Neural progenitor cell (in vitro differentiated cells): ENCODE measurements around the gene POLK. TPM values are rescaled to one million over a fixed set of nuclear protein-coding genes. Genes with fewer than 3 reads are reported as not detected.

Experiments used
- DNase-seq: peaks from one replicate; pipeline ENCODE4 v3.0.0-alpha.2; 2016; ENCODE audit warnings: low spot score
- H2AFZ ChIP-seq: fragments of 200-600 bp; sonication (generic); replicated peaks from 2 replicates; pipeline ENCODE4 v1.6.1; 2016; ENCODE audit warnings: antibody characterized with exemption
- H3F3A ChIP-seq: fragments of 200-600 bp; sonication (generic); 2 replicates; pipeline ENCODE4 v1.6.1; 2016; ENCODE audit warnings: antibody characterized with exemption, low read depth
- H3K27ac ChIP-seq: fragments of 200-600 bp; sonication (generic); 2 replicates; pipeline ENCODE4 v1.5.1; 2016; ENCODE audit warnings: mild to moderate bottlenecking
- H3K27me3 ChIP-seq: fragments of 200-600 bp; sonication (generic); 2 replicates; pipeline ENCODE4 v1.6.1; 2016; ENCODE audit warnings: mild to moderate bottlenecking, moderate library complexity
- H3K36me3 ChIP-seq: fragments of 200-600 bp; sonication (generic); 2 replicates; pipeline ENCODE4 v1.5.1; 2016
- H3K4me1 ChIP-seq: fragments of 200-600 bp; sonication (generic); 2 replicates; pipeline ENCODE4 v1.6.1; 2016; ENCODE audit warnings: mixed run types
- H3K4me2 ChIP-seq: fragments of 200-600 bp; sonication (generic); 2 replicates; pipeline ENCODE4 v1.6.1; 2016
- H3K4me3 ChIP-seq: fragments of 200-600 bp; sonication (generic); 2 replicates; pipeline ENCODE4 v1.5.1; 2016
- H3K79me2 ChIP-seq: fragments of 200-600 bp; sonication (generic); 2 replicates; pipeline ENCODE4 v1.6.1; 2016; ENCODE audit warnings: low read depth
- H3K9ac ChIP-seq: fragments of 200-600 bp; sonication (generic); 2 replicates; pipeline ENCODE4 v1.6.1; 2016
- H3K9me3 ChIP-seq: fragments of 200-600 bp; sonication (generic); 2 replicates; pipeline ENCODE4 v1.5.1; 2016; ENCODE audit warnings: low read depth
- H4K20me1 ChIP-seq: fragments of 200-600 bp; sonication (generic); 2 replicates; pipeline ENCODE4 v1.6.1; 2016; ENCODE audit warnings: low read depth
- H3K27ac Mint-ChIP-seq: 3 replicates; pipeline ENCODE4 v1.8.0; 2021; ENCODE audit warnings: mixed read lengths
- H3K27me3 Mint-ChIP-seq: 2 replicates; pipeline ENCODE4 v1.8.0; 2022; ENCODE audit warnings: low read depth, mild to moderate bottlenecking, inconsistent platforms, moderate library complexity, mixed read lengths; ENCODE audit not compliant: insufficient read depth
- H3K36me3 Mint-ChIP-seq: 3 replicates; pipeline ENCODE4 v1.8.0; 2021; ENCODE audit warnings: mixed read lengths
- H3K4me1 Mint-ChIP-seq: 3 replicates; pipeline ENCODE4 v1.8.0; 2021; ENCODE audit warnings: mixed read lengths
- H3K4me3 Mint-ChIP-seq: 3 replicates; pipeline ENCODE4 v1.8.0; 2021; ENCODE audit warnings: mild to moderate bottlenecking, moderate library complexity, mixed read lengths
- H3K9me3 Mint-ChIP-seq: 3 replicates; pipeline ENCODE4 v1.8.0; 2020; ENCODE audit warnings: mixed read lengths
- EZH2 ChIP-seq: fragments of 200-600 bp; sonication (generic); IDR thresholded peaks from 2 replicates; pipeline ENCODE4 v1.6.1; 2017; ENCODE audit warnings: antibody characterized with exemption, mild to moderate bottlenecking, moderate library complexity
- EZH2phosphoT487 ChIP-seq: fragments of 200-600 bp; sonication (generic); IDR thresholded peaks from 2 replicates; pipeline ENCODE4 v1.6.1; 2017; ENCODE audit warnings: antibody characterized with exemption
- total RNA-seq: library from RNA; depleted of rRNA; stranded (reverse); fragments of >200 nt; gene quantifications from 2 replicates; pipeline ENCODE4 v1.2.3, GENCODE V29; 2015; ENCODE audit warnings: low replicate concordance
- TF ChIP-seq, protein P1 (sequence below): fragments of 200-600 bp; sonication (generic); IDR thresholded peaks from 2 replicates; pipeline ENCODE4 v1.5.1; 2017; ENCODE audit warnings: antibody characterized with exemption, mild to moderate bottlenecking

POLK gene
- total RNA-seq, 1 donor from 2014 or later, result 30.9 TPM

DNA sequence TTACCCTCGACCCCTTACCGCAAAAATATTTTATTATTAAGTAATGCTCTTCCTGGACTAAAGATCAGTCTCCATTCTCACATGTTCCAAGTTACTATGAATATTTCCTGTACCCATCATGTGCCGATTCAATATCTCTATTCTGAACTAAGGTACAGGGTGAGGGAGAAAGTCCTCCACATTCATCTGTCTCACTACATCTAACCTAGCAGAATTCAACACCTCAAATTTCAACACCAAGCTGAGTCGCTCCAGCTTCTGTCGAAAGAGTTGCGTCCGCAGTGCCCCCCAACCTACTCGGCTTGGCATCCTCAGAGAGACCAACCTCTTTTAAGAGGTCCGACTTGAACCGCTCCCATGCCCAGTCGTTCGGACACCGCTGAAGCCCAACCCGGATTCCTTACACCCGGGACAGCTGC lies 1.3 kb upstream of the POLK start:
- Histone ChIP-seq H3K4me2 (peak overlapping the region; percentile 86), H2AFZ (peak overlapping the region; percentile 87), H3K9me3 (no peaks in the 10 kb centered on the region), H3K4me3 (peak overlapping the region; percentile 96), H3K4me1 (peaks cover 15% of the 10 kb centered on the region), H4K20me1 (peaks cover 13% of the 10 kb centered on the region), H3K36me3 (no peaks in the 10 kb centered on the region), H3K27ac (no peak overlapping the region), H3K27me3 (no peaks in the 10 kb centered on the region), H3K79me2 (peaks cover 78% of the 10 kb centered on the region), H3K9ac (peak overlapping the region; percentile 74), H3F3A (peaks cover 3% of the 10 kb centered on the region)
- peak overlapping the region; percentile 99 for H3K4me3 Mint-ChIP-seq
- TF ChIP-seq, protein P1, sequence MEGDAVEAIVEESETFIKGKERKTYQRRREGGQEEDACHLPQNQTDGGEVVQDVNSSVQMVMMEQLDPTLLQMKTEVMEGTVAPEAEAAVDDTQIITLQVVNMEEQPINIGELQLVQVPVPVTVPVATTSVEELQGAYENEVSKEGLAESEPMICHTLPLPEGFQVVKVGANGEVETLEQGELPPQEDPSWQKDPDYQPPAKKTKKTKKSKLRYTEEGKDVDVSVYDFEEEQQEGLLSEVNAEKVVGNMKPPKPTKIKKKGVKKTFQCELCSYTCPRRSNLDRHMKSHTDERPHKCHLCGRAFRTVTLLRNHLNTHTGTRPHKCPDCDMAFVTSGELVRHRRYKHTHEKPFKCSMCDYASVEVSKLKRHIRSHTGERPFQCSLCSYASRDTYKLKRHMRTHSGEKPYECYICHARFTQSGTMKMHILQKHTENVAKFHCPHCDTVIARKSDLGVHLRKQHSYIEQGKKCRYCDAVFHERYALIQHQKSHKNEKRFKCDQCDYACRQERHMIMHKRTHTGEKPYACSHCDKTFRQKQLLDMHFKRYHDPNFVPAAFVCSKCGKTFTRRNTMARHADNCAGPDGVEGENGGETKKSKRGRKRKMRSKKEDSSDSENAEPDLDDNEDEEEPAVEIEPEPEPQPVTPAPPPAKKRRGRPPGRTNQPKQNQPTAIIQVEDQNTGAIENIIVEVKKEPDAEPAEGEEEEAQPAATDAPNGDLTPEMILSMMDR, result no peak
- TF ChIP-seq EZH2phosphoT487 (no peak), EZH2 (no peak)
- H3K27me3 Mint-ChIP-seq, result no peaks in the 10 kb centered on the region
- peaks cover 5% of the 10 kb centered on the region for H3K9me3 Mint-ChIP-seq
- peaks cover 24% of the 10 kb centered on the region for H3K4me1 Mint-ChIP-seq
- peaks cover 10% of the 10 kb centered on the region for H3K36me3 Mint-ChIP-seq
- H3K27ac Mint-ChIP-seq, result peak overlapping the region; percentile 55
- DNase-seq, result no peak

DNA sequence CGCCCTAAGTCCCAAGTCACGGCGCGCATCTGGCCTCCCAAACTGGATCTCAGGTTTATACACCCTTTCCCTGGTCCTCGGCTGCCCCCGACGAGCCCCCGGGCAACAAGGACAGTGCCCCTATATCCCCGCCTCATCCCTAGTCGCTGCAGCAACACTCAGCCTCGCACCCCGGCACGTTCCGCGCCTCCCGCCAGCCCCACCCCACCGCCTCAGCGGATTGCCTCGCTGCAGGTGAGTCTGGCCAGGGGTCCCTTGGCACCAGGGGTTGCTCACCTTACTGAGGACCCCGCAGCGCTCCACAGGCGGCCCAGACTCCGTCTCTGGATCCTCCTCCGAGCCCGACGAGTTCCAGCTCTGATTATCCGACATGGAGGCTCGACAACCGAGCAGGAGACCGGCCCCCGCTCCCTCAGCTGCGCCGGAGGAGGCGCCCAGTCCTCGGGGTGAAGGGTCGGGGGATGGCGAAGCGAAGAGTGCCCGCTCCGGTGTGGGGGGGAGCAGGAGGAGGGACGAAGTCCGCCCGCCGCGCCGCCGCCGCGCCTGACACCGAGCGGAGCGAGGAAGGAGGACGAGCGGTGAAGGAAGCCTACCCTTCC lies 756 bp upstream of the POLK start:
- H3K4me1 ChIP-seq, result peaks cover 15% of the 10 kb centered on the region
- H3K9me3 ChIP-seq, result no peaks in the 10 kb centered on the region
- peak overlapping the region; percentile 74 for H3K9ac ChIP-seq
- peak; percentile 76 for DNase-seq
- peak overlapping the region; percentile 86 for H3K4me2 ChIP-seq
- Mint-ChIP-seq H3K9me3 (peaks cover 7% of the 10 kb centered on the region), H3K36me3 (peaks cover 9% of the 10 kb centered on the region), H3K27me3 (no peaks in the 10 kb centered on the region), H3K4me1 (peaks cover 24% of the 10 kb centered on the region), H3K4me3 (peak overlapping the region; percentile 99), H3K27ac (peak overlapping the region; percentile 57)
- H3K79me2 ChIP-seq, result peaks cover 83% of the 10 kb centered on the region
- H3K27ac ChIP-seq, result peak overlapping the region; percentile 34
- peaks cover 3% of the 10 kb centered on the region for H3F3A ChIP-seq
- H3K27me3 ChIP-seq, result no peaks in the 10 kb centered on the region
- H3K36me3 ChIP-seq, result no peaks in the 10 kb centered on the region
- H3K4me3 ChIP-seq, result peak overlapping the region; percentile 96
- TF ChIP-seq, protein P1, result no peak
- no peak for TF ChIP-seq EZH2
- H4K20me1 ChIP-seq, result peaks cover 13% of the 10 kb centered on the region
- H2AFZ ChIP-seq, result peak overlapping the region; percentile 87

DNA sequence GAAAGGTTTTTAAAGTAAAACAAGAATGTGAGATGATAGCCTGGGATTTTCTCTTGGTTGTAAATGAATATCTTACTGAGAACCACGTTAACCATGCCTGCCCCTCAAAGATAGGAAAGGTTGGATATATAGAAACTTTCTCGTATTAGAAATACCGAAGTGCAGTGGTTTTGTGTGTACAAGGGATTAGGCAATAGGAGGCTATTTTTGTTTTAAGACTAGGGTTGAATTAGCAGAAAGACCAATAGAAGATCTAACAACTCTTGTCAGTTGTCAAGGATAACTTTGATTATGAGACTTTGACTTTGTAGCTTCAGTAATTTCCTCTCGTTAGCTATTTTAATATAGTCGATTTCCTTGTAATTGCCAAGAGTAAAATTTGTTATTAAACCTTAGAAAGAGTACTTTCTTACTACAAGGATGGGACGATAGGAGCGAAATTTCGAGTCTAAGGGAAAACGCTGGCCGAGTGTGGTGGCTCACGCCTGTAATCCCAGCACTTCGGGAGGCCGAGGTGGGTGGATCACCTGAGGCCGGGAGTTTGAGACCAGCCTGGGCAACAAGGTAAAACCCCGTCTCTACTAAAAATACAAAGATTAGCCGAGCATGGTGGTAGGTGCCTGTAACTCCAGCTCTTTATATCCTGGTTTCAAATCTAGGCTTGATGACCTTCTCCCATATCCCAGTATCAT lies 838 bp downstream of the POLK start:
- Histone ChIP-seq H4K20me1 (peaks cover 13% of the 10 kb centered on the region), H3F3A (peaks cover 3% of the 10 kb centered on the region), H3K4me3 (peak overlapping the region; percentile 96), H3K36me3 (no peaks in the 10 kb centered on the region), H3K4me2 (peak overlapping the region; percentile 81), H3K79me2 (peaks cover 86% of the 10 kb centered on the region), H2AFZ (peak overlapping the region; percentile 85), H3K9ac (peak overlapping the region; percentile 15), H3K9me3 (no peaks in the 10 kb centered on the region), H3K27me3 (no peaks in the 10 kb centered on the region), H3K27ac (no peak overlapping the region), H3K4me1 (peaks cover 15% of the 10 kb centered on the region)
- peak overlapping the region; percentile 21 for H3K27ac Mint-ChIP-seq
- TF ChIP-seq EZH2, result no peak
- TF ChIP-seq EZH2phosphoT487, result no peak
- TF ChIP-seq, protein P1, result no peak
- H3K4me1 Mint-ChIP-seq, result peaks cover 24% of the 10 kb centered on the region
- peaks cover 15% of the 10 kb centered on the region for H3K36me3 Mint-ChIP-seq
- peak overlapping the region; percentile 99 for H3K4me3 Mint-ChIP-seq
- DNase-seq, result no peak
- H3K9me3 Mint-ChIP-seq, result peaks cover 11% of the 10 kb centered on the region
- H3K27me3 Mint-ChIP-seq, result no peaks in the 10 kb centered on the region
